ENCODE results near the gene ITGBL1. TPM values are rescaled to one million over a fixed set of nuclear protein-coding genes. Genes with fewer than 3 reads are reported as not detected.

The ITGBL1 gene
- total and polyA plus RNA-seq, 2 donors (not counting 1 experiment from before 2014, with no cell fraction given): not detected

DNA sequence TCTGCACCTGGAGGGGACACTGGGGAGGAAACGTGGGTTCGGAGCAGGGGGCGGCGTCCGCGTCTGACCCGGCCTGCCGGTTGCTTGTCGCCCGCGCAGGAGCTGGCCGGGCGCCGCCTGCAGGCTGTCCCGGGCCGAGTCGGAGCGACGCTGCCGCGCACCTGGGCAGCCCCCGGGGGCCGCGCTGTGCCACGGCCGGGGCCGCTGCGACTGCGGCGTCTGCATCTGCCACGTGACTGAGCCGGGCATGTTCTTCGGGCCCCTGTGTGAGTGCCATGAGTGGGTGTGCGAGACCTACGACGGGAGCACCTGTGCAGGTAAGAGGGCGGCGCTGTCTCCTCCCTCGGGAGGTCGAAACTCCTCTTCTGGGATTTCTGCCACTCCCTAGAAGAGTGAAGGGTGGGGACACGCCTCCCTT is 1.3 kb downstream of the ITGBL1 start:
- H3K4me2 ChIP-seq (replicated peaks; ENCODE audit: low read depth, low read length, poor library complexity, severe bottlenecking): no peak overlapping the region
- H3K27ac Mint-ChIP-seq: no peak overlapping the region
- peaks cover 0 to 15% (median under 1%) of the 10 kb centered on the region in 4 experiments for H3K27me3 ChIP-seq (replicated peaks in 1 of 4; ENCODE audit: control extremely low read depth in 1 of 4, control insufficient read depth in 3 of 4, insufficient read depth in 4 of 4, low read length in 3 of 4)
- no peaks in the 10 kb centered on the region for H4K20me1 ChIP-seq (ENCODE audit: control insufficient read depth, insufficient read depth, low read length, poor library complexity, severe bottlenecking)
- H3K9ac ChIP-seq (ENCODE audit: low read length): no peak overlapping the region
- no peak overlapping the region for H3K27ac ChIP-seq (ENCODE audit: low read length in 2 of 2)
- peaks cover 0 to 3% of the 10 kb centered on the region in 2 donors for H3K4me1 ChIP-seq (ENCODE audit: control insufficient read depth in 2 of 2, insufficient read depth in 2 of 2, low read length in 2 of 2)
- DNase-seq (no peak), ATAC-seq (ENCODE audit: low read depth) (no peak)
- ChIA-PET CTCF (no interaction called here), POLR2A (no interaction called here)
- no peaks in the 10 kb centered on the region for H3K36me3 ChIP-seq (replicated peaks in 1 of 2; ENCODE audit: control extremely low read depth in 1 of 2, control insufficient read depth in 1 of 2, extremely low read depth in 1 of 2, insufficient read depth in 2 of 2, low read length in 1 of 2)
- intact Hi-C loops (cut with micrococcal nuclease): no loop called here
- no peaks in the 10 kb centered on the region for H3K79me2 ChIP-seq (ENCODE audit: control insufficient read depth, insufficient read depth, low read length)
- H3K4me1 Mint-ChIP-seq: peaks cover 3% of the 10 kb centered on the region
- no peak overlapping the region for H3K4me3 ChIP-seq (ENCODE audit: control extremely low read depth in 1 of 5, extremely low read depth in 1 of 5, insufficient read depth in 1 of 5, low read depth in 2 of 5, low read length in 4 of 5)
- no peaks in the 10 kb centered on the region for H3K9me3 Mint-ChIP-seq (ENCODE audit: insufficient read depth)
- H3K9me3 ChIP-seq (ENCODE audit: control extremely low read depth in 1 of 3, control insufficient read depth in 2 of 3, insufficient read depth in 1 of 3, low read length in 2 of 3): no peaks in the 10 kb centered on the region
- H3K27me3 Mint-ChIP-seq: peaks cover 17% of the 10 kb centered on the region
- TF ChIP-seq, protein P1, sequence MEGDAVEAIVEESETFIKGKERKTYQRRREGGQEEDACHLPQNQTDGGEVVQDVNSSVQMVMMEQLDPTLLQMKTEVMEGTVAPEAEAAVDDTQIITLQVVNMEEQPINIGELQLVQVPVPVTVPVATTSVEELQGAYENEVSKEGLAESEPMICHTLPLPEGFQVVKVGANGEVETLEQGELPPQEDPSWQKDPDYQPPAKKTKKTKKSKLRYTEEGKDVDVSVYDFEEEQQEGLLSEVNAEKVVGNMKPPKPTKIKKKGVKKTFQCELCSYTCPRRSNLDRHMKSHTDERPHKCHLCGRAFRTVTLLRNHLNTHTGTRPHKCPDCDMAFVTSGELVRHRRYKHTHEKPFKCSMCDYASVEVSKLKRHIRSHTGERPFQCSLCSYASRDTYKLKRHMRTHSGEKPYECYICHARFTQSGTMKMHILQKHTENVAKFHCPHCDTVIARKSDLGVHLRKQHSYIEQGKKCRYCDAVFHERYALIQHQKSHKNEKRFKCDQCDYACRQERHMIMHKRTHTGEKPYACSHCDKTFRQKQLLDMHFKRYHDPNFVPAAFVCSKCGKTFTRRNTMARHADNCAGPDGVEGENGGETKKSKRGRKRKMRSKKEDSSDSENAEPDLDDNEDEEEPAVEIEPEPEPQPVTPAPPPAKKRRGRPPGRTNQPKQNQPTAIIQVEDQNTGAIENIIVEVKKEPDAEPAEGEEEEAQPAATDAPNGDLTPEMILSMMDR (IDR thresholded peaks at IDR 0.05): no peak
- no peak for TF ChIP-seq EZH2 (IDR thresholded peaks at IDR 0.05; ENCODE audit: borderline replicate concordance, insufficient read depth, low read depth, low read length, poor library complexity, severe bottlenecking)
- H2AFZ ChIP-seq (ENCODE audit: insufficient read depth, low read depth, low read length, poor library complexity, severe bottlenecking): no peak overlapping the region
- H3K4me3 Mint-ChIP-seq: no peak overlapping the region
- WGBS (ENCODE audit: insufficient coverage): 6% methylated on average over 33 of the region's 41 CpGs

DNA sequence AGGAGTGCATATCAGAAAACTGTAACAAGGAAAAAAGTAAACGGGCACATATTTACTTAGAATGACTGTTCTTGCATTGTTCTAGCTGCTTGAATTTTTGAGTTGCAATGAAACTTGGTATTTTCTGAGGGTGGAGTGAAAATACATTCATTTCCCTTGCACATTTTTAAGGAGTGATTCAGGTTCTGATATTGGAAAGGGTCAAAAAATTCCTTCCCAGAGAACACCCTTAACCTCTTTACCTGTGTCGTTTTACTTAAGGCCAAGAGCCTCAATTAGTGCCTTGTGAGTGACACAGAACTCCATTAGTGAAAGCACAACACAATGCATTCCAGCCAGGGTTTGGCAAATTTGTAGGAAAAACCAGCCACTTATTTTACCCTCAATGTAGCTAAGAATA is 2.3 kb downstream of the ITGBL1 start:
- intact Hi-C loops (cut with micrococcal nuclease): no loop called here
- Mint-ChIP-seq H3K4me1 (peaks cover 3% of the 10 kb centered on the region), H3K27ac (no peak overlapping the region), H3K27me3 (peaks cover 17% of the 10 kb centered on the region), H3K4me3 (no peak overlapping the region), H3K9me3 (ENCODE audit: insufficient read depth) (no peaks in the 10 kb centered on the region)
- Histone ChIP-seq H3K79me2 (ENCODE audit: control insufficient read depth, insufficient read depth, low read length) (no peaks in the 10 kb centered on the region), H3K4me1 (ENCODE audit: control insufficient read depth in 2 of 2, insufficient read depth in 2 of 2, low read length in 2 of 2) (peaks cover 0 to 3% of the 10 kb centered on the region in 2 donors), H2AFZ (ENCODE audit: insufficient read depth, low read depth, low read length, poor library complexity, severe bottlenecking) (no peak overlapping the region), H3K9ac (ENCODE audit: low read length) (no peak overlapping the region), H3K4me3 (ENCODE audit: control extremely low read depth in 1 of 5, extremely low read depth in 1 of 5, insufficient read depth in 1 of 5, low read depth in 2 of 5, low read length in 4 of 5) (no peak overlapping the region), H3K9me3 (ENCODE audit: control extremely low read depth in 1 of 3, control insufficient read depth in 2 of 3, insufficient read depth in 1 of 3, low read length in 2 of 3) (no peaks in the 10 kb centered on the region), H3K27me3 (replicated peaks in 1 of 4; ENCODE audit: control extremely low read depth in 1 of 4, control insufficient read depth in 3 of 4, insufficient read depth in 4 of 4, low read length in 3 of 4) (peaks cover 0 to 15% (median under 1%) of the 10 kb centered on the region in 4 experiments), H3K4me2 (replicated peaks; ENCODE audit: low read depth, low read length, poor library complexity, severe bottlenecking) (no peak overlapping the region), H4K20me1 (ENCODE audit: control insufficient read depth, insufficient read depth, low read length, poor library complexity, severe bottlenecking) (no peaks in the 10 kb centered on the region), H3K27ac (ENCODE audit: low read length in 2 of 2) (no peak overlapping the region), H3K36me3 (replicated peaks in 1 of 2; ENCODE audit: control extremely low read depth in 1 of 2, control insufficient read depth in 1 of 2, extremely low read depth in 1 of 2, insufficient read depth in 2 of 2, low read length in 1 of 2) (no peaks in the 10 kb centered on the region)
- no peak for TF ChIP-seq EZH2 (IDR thresholded peaks at IDR 0.05; ENCODE audit: borderline replicate concordance, insufficient read depth, low read depth, low read length, poor library complexity, severe bottlenecking)
- TF ChIP-seq, protein P1 (IDR thresholded peaks at IDR 0.05): no peak
- CTCF ChIA-PET: no interaction called here
- no peak for DNase-seq
- POLR2A ChIA-PET: no interaction called here
- WGBS (ENCODE audit: insufficient coverage): 83% methylated on average over 1 of the region's 2 CpGs
- ATAC-seq (ENCODE audit: low read depth): no peak

Measured in B cell (primary cell).